PC-3 (cell line): ENCODE results near the gene KRTAP1-3. TPM values are rescaled to one million over a fixed set of nuclear protein-coding genes. Genes with fewer than 3 reads are reported as not detected.

ENCODE experiments used
- ATAC-seq: fragments of 200-7000 bp; cut with Tn5 transposase; 2 replicates; pipeline ENCODE4 v1.9.1; 2020; ENCODE audit warnings: mild to moderate bottlenecking, moderate library complexity
- BruUV-seq: library from RNA; stranded (reverse); fragments of 400-500 nt; replicated peaks from 2 replicates; lab custom pipeline; 2021; lab: Mats Ljungman, UMichigan
- CTCF ChIA-PET: fragments of 300-600 bp; sonication (Branson Sonifier 250); formaldehyde crosslinking; loops from one replicate; lab custom pipeline; 2022; ENCODE audit warnings: antibody characterized with exemption; lab: Charles Lee
- POLR2A ChIA-PET: fragments of 300-600 bp; sonication (Branson Sonifier 250); formaldehyde crosslinking; loops from one replicate; lab custom pipeline; 2022; ENCODE audit warnings: antibody characterized with exemption; ENCODE audit not compliant: unreplicated experiment; lab: Charles Lee
- DNase-seq: peaks from one replicate; pipeline ENCODE4 v3.0.0-alpha.2; 2015
- H2AFZ ChIP-seq: fragments of 300-600 bp; sonication (generic); 2 replicates; pipeline ENCODE4 v1.6.0; 2016; ENCODE audit warnings: antibody characterized with exemption, low read length
- H3F3A ChIP-seq: fragments of 300-600 bp; sonication (generic); one replicate; pipeline ENCODE4 v1.6.0; 2017; ENCODE audit warnings: antibody characterized with exemption, low read length, control low read depth, mild to moderate bottlenecking; ENCODE audit not compliant: unreplicated experiment
- H3K27ac ChIP-seq: fragments of 300-600 bp; sonication (generic); 2 replicates; pipeline ENCODE4 v1.5.1; 2016; ENCODE audit warnings: mild to moderate bottlenecking, low read length
- H3K27me3 ChIP-seq: fragments of 300-600 bp; sonication (generic); 2 replicates; pipeline ENCODE4 v1.6.1; 2016; ENCODE audit warnings: low read length, mixed read lengths
- H3K36me3 ChIP-seq: fragments of 300-600 bp; sonication (generic); 2 replicates; pipeline ENCODE4 v1.6.1; 2016; ENCODE audit warnings: low read depth, mixed run types, low read length, mixed read lengths
- H3K4me1 ChIP-seq: fragments of 300-600 bp; sonication (generic); 2 replicates; pipeline ENCODE4 v1.5.1; 2016; ENCODE audit warnings: low read length; ENCODE audit not compliant: insufficient read depth
- H3K4me2 ChIP-seq: fragments of 300-600 bp; sonication (generic); 2 replicates; pipeline ENCODE4 v1.6.0; 2016; ENCODE audit warnings: low read length
- H3K4me3 ChIP-seq: fragments of 300-600 bp; sonication (generic); 2 replicates; pipeline ENCODE4 v1.5.1; 2016; ENCODE audit warnings: mild to moderate bottlenecking, low read length, mixed read lengths
- H3K79me2 ChIP-seq: fragments of 300-600 bp; sonication (generic); 2 replicates; pipeline ENCODE4 v1.6.1; 2017; ENCODE audit warnings: low read length, mixed read lengths
- H3K9ac ChIP-seq: fragments of 300-600 bp; sonication (generic); 2 replicates; pipeline ENCODE4 v1.6.0; 2016; ENCODE audit warnings: mild to moderate bottlenecking, low read length
- H3K9me2 ChIP-seq: fragments of 300-600 bp; sonication (generic); replicated peaks from 2 replicates; pipeline ENCODE4 v1.6.1; 2016; ENCODE audit warnings: mixed run types, low read length, mixed read lengths
- H3K9me3 ChIP-seq: fragments of 300-600 bp; sonication (generic); 2 replicates; pipeline ENCODE4 v1.6.1; 2016; ENCODE audit warnings: low read length, mixed read lengths
- H4K20me1 ChIP-seq: fragments of 300-600 bp; sonication (generic); 2 replicates; pipeline ENCODE4 v1.6.1; 2016; ENCODE audit warnings: low read length, mixed read lengths
- EZH2 ChIP-seq: fragments of 300-600 bp; sonication (generic); IDR thresholded peaks from one replicate; pipeline ENCODE4 v1.6.1; 2017; ENCODE audit warnings: antibody characterized with exemption, mild to moderate bottlenecking, low read length; ENCODE audit not compliant: unreplicated experiment
- EZH2phosphoT487 ChIP-seq: fragments of 300-600 bp; sonication (generic); IDR thresholded peaks from 2 replicates; pipeline ENCODE4 v1.6.1; 2018; ENCODE audit warnings: mild to moderate bottlenecking, antibody characterized with exemption, low read length, borderline replicate concordance
- intact Hi-C: fragments of 100-400 bp; cut with micrococcal nuclease; formaldehyde crosslinking; loops from 2 replicates; pipeline ENCODE4 v1.9.0; 2023
- total RNA-seq: library from RNA; depleted of rRNA; stranded (reverse); fragments of >200 nt; gene quantifications from 2 replicates; pipeline ENCODE4 v1.2.3, GENCODE V29; 2014
- TF ChIP-seq, protein P1 (sequence below): fragments of 300-600 bp; sonication (generic); conservative IDR thresholded peaks from 2 replicates; pipeline ENCODE4 v1.5.1; 2017; ENCODE audit warnings: antibody characterized with exemption, low read depth, mild to moderate bottlenecking, low read length

The KRTAP1-3 gene
- total RNA-seq, 1 experiment from 2014 or later, result not detected

DNA sequence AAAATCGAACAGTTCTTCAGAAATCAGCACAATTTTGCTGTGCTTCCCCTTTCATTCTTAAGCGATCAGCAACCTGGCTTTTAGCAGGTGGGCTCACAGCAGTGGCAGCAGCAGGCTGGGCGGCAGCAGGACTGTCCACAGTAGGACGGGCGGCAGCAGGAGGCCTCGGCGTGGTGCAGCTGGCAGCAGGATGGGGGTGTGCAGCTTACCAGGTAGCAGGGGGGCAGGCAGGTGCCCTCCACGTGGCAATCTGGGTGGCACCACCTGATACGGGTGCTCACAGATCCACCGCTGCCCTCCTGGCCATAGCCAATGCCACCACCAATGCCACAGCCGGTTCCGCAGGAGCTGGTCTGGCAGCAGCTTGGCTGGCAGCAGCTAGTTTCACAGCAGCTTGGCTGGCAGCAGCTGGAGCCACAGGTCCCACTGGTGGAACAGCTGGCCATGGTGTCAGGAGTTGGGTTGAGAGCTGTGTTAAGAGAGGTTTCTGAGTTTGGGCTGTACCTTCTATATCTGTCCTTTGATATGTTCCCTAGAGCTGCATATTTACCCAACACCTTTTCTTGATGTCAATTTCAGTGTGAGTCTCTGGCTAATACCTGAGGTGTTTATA, 4.9 kb downstream of the KRTAP1-3 start, which contains the start of gene KRTAP1-4:
Gene KRTAP1-4, minus strand, starts transcription at position 563 of the 613 bp plus-strand sequence. Its CDS starts 117 bp downstream, at position 446.
- Histone ChIP-seq H3K36me3 (no peaks in the 10 kb centered on the region), H4K20me1 (no peaks in the 10 kb centered on the region), H3K4me3 (no peak within 1 kb of the TSS), H3K79me2 (no peaks in the 10 kb centered on the region), H3K4me2 (no peak within 1 kb of the TSS), H3K4me1 (peaks cover 17% of the 10 kb centered on the region), H3K9me3 (no peaks in the 10 kb centered on the region), H3K27ac (no peak within 1 kb of the TSS), H3K9me2 (no peaks in the 10 kb centered on the region), H3K9ac (no peak within 1 kb of the TSS), H2AFZ (no peak within 1 kb of the TSS), H3F3A (no peaks in the 10 kb centered on the region), H3K27me3 (no peaks in the 10 kb centered on the region)
- TF ChIP-seq EZH2 (no peak), EZH2phosphoT487 (no peak)
- TF ChIP-seq, protein P1, sequence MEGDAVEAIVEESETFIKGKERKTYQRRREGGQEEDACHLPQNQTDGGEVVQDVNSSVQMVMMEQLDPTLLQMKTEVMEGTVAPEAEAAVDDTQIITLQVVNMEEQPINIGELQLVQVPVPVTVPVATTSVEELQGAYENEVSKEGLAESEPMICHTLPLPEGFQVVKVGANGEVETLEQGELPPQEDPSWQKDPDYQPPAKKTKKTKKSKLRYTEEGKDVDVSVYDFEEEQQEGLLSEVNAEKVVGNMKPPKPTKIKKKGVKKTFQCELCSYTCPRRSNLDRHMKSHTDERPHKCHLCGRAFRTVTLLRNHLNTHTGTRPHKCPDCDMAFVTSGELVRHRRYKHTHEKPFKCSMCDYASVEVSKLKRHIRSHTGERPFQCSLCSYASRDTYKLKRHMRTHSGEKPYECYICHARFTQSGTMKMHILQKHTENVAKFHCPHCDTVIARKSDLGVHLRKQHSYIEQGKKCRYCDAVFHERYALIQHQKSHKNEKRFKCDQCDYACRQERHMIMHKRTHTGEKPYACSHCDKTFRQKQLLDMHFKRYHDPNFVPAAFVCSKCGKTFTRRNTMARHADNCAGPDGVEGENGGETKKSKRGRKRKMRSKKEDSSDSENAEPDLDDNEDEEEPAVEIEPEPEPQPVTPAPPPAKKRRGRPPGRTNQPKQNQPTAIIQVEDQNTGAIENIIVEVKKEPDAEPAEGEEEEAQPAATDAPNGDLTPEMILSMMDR, result no peak
- DNase-seq (no peak), ATAC-seq (no peak)
- no TSS peak for BruUV-seq
- intact Hi-C loops, result no loop called here
- ChIA-PET CTCF (no interaction called here), POLR2A (no interaction called here)

DNA sequence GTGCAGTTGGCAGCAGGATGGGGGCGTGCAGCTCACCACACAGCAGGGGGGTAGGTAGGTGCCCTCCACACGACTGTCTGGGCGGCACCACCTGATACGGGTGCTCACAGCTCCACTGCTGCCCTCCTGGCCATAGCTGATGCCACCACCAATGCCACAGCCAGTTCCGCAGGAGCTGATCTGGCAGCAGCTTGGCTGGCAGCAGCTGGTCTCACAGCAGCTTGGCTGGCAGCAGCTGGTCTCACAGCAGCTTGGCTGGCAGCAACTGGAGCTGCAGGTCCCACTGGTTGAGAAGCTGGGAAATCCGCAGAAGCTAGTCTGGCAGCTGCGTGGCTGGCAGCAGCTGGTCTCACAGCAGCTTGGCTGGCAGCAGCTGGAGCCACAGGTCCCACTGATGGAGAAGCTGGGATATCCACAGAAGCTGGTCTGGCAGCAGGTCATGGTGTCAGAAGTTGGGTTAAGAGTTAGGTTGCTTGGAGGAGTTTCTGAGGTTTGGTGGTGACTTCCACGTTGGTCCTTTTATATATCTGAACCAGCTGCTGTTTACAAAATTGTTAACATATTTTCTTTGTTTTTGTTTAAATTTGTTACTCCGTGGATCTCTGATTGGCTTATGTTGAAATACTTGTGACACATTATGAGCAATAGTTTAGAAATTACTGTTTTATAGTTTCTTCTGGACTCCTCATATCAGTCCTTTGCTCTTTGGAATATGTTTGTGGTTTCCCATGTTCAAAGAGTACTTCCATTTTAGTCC, 7.8 kb downstream of the KRTAP1-3 start, which contains the start of gene KRTAP1-5:
Gene KRTAP1-5, minus strand, starts transcription at position 494 of the 757 bp plus-strand sequence. Its CDS starts 53 bp downstream, at position 441.
- H3K36me3 ChIP-seq, result no peaks in the 10 kb centered on the region
- H3K4me2 ChIP-seq, result peak within 1 kb of the TSS; percentile 49; the same call in 1 of the 2 replicates
- DNase-seq, result peak; percentile 58
- peaks cover 17% of the 10 kb centered on the region for H3K4me1 ChIP-seq
- no peaks in the 10 kb centered on the region for H4K20me1 ChIP-seq
- no peaks in the 10 kb centered on the region for H3K79me2 ChIP-seq
- TF ChIP-seq EZH2, result no peak
- TF ChIP-seq, protein P1, result no peak
- no peak for TF ChIP-seq EZH2phosphoT487
- H2AFZ ChIP-seq, result peak within 1 kb of the TSS; percentile 55
- H3K9me2 ChIP-seq, result no peaks in the 10 kb centered on the region
- H3K27me3 ChIP-seq, result no peaks in the 10 kb centered on the region
- H3K9ac ChIP-seq, result no peak within 1 kb of the TSS
- intact Hi-C loops, result no loop called here
- BruUV-seq, result no TSS peak
- CTCF ChIA-PET, result no interaction called here
- H3K27ac ChIP-seq, result peak within 1 kb of the TSS; percentile 39
- no peak within 1 kb of the TSS for H3K4me3 ChIP-seq
- POLR2A ChIA-PET, result no interaction called here
- no peaks in the 10 kb centered on the region for H3K9me3 ChIP-seq
- ATAC-seq, result peak; percentile 43; the same call in 1 of the 2 replicates
- H3F3A ChIP-seq, result no peaks in the 10 kb centered on the region
